ENCODE data around the gene RPLP2.

Gene RPLP2

GRCh38 chr11:845872-846495, 36.2 kb downstream of the RPLP2 start (continued):
- TF ChIP-seq ZNF2 (tag by site-specific recombination; IDR thresholded peaks at IDR 0.05): no peak
- TF ChIP-seq ZBTB49 (tag by site-specific recombination; IDR thresholded peaks at IDR 0.05; ENCODE audit: low read depth): no peak
- TF ChIP-seq ZIC2 (tag by site-specific recombination; IDR thresholded peaks at IDR 0.05): peak; percentile 84
- no peak for TF ChIP-seq ZNF37A (tag by site-specific recombination; IDR thresholded peaks at IDR 0.05)
- TF ChIP-seq ZNF211 (tag by site-specific recombination; IDR thresholded peaks at IDR 0.05; ENCODE audit: low read depth): no peak
- TF ChIP-seq GLIS2 (tag by site-specific recombination; IDR thresholded peaks at IDR 0.05): peak; percentile 52; the same call in 1 of the 2 replicates
- no peak for TF ChIP-seq ZNF266 (tag by site-specific recombination; IDR thresholded peaks at IDR 0.05; ENCODE audit: low read depth)
- TF ChIP-seq GFI1B (tag by site-specific recombination; IDR thresholded peaks at IDR 0.05): no peak

GRCh38 chr11:846496-847098, 36.8 kb downstream of the RPLP2 start:
- Histone ChIP-seq H3K36me3 (ENCODE audit: control insufficient read depth in 2 of 2, insufficient read depth in 1 of 2, low read length in 2 of 2) (no peaks in the 10 kb centered on the region), H3K27ac (ENCODE audit: extremely low read depth, low read depth, low read length) (no peak overlapping the region), H3K9me3 (ENCODE audit: control insufficient read depth, insufficient read depth, low read depth, low read length) (no peaks in the 10 kb centered on the region), H3K4me1 (ENCODE audit: control insufficient read depth, insufficient read depth, low read length) (0 out of 2 replicates have a peak, but pooled peaks cover 6% of the 10 kb centered on the region), H3K4me3 (ENCODE audit: low read depth, low read length) (no peak overlapping the region)
- CTCF ChIA-PET: interaction anchor here (0.6 to 2.3 kb wide), 3 partner anchors 18 to 205 kb away, joined by 3 to 9 read pairs (median 3); partner anchors contain the start of gene TALDO1
- POLR2A ChIA-PET: interaction anchor here (1.5 to 1.9 kb wide), 2 partner anchors 11 to 27 kb away, joined by 3 to 6 read pairs; partner anchors contain the start of gene PNPLA2
- TF ChIP-seq ZNF311 (tag by site-specific recombination; IDR thresholded peaks at IDR 0.05; ENCODE audit: borderline replicate concordance) (no peak), ZSCAN30 (tag by site-specific recombination; IDR thresholded peaks at IDR 0.05) (no peak), ZBTB44 (tag by site-specific recombination; IDR thresholded peaks at IDR 0.05) (no peak), CTCF (tag by site-specific recombination; IDR thresholded peaks at IDR 0.05) (no peak), ZNF341 (tag by site-specific recombination; IDR thresholded peaks at IDR 0.05; ENCODE audit: low read depth) (no peak), ZNF112 (tag by site-specific recombination; IDR thresholded peaks at IDR 0.05) (no peak), ZNF670 (tag by site-specific recombination; IDR thresholded peaks at IDR 0.05; ENCODE audit: low read depth) (no peak), ZNF600 (tag by site-specific recombination; IDR thresholded peaks at IDR 0.05) (0 out of 2 replicates have a peak, but pooled peaks have one; percentile 2), HIC1 (tag by site-specific recombination; IDR thresholded peaks at IDR 0.05) (peak; percentile 48; the same call in 1 of the 2 replicates), ZNF302 (tag by site-specific recombination; IDR thresholded peaks at IDR 0.05; ENCODE audit: low read depth) (no peak), ZNF394 (tag by site-specific recombination; IDR thresholded peaks at IDR 0.05; ENCODE audit: borderline replicate concordance) (no peak), ZNF701 (tag by site-specific recombination; IDR thresholded peaks at IDR 0.05) (no peak)

Data from HEK293 (cell line).